Ramos (cell line): ENCODE measurements around the gene EIF3CL.
"Not testable (repeated sequence)": the region's sequence is repeated elsewhere in the genome, so short reads cannot be mapped to it uniquely, and the experiment has no call there.

Source experiments
- in situ Hi-C: fragments of 300-500 bp; cut with MboI; formaldehyde crosslinking; loops from one replicate; pipeline ENCODE4 v1.14.3; 2022; ENCODE audit warnings: low sequenced_read_pairs; ENCODE audit not compliant: unreplicated experiment

EIF3CL gene

DNA sequence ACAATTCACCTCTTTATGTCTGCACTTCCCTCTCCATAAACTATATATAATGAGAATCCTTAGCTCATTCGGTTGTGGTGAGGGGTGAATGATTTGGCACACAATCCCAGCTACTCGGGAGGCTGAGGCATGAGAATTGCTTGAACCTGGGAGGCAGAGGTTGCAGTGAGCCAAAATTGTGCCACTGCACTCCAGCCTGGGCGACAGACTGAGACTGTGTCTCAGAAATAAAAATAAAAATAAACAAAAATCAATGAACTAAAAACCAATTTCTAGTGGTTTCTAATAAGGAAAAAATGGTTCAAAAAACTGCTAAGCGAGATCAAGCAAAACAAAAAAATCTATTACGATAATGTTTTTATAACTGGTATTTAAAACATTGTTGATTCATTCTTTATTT lies 40.2 kb downstream of the EIF3CL start, which contains the start of gene NPIPB6:
Gene NPIPB6 (minus strand): TSS at position 101 of the 400 bp plus-strand sequence. CDS start 686 bp downstream, outside the sequence.
- in situ Hi-C loops: not testable (repeated sequence)

DNA sequence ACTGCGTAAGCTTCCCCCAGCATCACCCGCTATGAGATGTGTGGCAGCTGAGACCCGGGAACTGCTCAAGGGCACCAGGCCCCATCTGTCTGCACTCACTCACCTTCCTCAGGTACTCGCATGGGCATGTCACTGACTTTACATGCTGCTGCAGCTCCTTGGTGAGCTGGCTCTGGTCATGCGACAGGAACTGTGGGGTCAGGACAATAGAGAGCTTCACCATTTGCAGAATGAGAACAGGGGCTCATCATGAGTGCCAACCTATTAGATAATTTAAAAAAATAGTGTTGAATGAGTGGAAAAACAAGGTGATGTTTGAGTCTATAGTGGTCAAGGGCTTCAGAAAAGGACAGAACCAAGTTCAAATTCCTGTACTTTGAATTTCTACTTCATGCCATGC lies 41.0 kb downstream of the EIF3CL start:
- in situ Hi-C loops: not testable (repeated sequence)

DNA sequence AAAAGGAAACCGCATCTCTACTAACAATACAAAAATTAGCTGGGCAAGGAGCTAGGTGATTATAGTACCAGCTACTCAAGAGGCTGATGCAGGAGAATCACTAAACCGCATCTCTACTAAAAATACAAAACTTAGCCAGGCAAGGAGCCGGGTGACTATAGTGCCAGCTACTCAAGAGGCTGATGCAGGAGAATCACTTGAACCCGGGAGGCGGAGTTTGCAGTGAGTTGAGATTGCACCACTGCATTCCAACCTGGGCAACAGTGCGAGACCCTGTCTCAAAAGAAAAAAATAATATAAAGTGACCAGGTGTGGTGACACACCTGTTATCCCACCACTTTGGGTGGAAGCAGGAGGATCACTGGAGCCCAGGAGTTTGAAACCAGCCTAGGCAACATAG lies 65.4 kb downstream of the EIF3CL start:
- in situ Hi-C loops: loop anchor here (25.0 kb wide), 1 partner anchor 199 kb away; the partner anchor contains the start of gene NUPR1

DNA sequence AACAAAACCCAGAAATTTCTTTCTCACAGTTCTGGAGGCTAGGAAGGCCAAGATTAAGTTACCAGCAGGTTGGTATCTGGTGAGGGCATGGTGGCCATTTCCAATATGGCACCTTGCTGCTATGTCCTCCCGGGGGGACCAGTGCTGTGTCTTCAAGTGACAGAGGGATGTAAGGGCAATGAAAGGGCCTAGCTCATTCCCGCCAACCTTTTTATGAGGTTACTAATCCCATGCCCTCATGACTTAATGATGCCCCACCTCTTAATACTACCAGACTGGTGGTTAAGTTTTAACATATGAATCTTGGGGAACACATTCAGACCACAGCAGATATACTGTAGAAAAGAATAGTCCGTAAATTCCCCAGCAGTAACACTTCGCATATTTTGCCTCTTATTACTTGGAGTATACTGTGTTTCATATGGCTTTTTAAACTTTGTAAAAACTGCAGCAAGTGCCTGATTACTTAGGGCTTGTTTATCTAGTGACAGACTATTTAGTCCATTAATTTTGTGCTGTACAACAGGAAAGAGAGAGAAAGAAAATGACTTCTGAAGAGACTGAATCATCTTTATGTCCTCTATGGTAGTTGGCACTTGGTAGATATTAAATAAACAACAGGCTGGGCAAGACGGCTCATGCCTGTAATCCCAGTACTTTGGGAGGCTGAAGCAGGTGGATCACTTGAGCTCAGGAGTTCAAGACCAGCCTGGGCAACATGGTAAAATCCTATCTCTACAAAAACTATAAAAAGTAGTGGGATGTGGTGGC lies 66.5 kb downstream of the EIF3CL start:
- in situ Hi-C loops: loop anchor here (25.0 kb wide), 1 partner anchor 200 kb away; the partner anchor contains the start of gene NUPR1

DNA sequence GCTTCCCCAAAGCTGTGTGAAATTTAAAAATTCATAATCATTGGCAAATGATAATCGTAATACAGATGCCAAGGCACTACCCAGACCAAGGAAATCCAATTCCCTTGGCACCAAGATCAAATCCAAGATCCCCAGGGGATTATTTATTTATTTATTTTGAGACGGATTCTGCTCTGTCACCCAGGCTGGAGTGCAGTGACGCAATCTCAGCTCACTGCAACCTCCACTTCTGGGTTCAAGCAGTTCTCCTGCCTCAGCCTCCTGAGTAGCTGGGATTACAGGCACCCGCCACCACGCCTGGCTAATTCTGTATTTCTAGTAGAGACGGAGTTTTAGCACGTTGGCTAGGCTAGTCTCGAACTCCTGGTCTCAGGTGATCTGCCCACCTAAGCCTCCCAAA lies 68.0 kb downstream of the EIF3CL start:
- in situ Hi-C loops: loop anchor here (25.0 kb wide), 1 partner anchor 202 kb away; the partner anchor contains the start of gene NUPR1

DNA sequence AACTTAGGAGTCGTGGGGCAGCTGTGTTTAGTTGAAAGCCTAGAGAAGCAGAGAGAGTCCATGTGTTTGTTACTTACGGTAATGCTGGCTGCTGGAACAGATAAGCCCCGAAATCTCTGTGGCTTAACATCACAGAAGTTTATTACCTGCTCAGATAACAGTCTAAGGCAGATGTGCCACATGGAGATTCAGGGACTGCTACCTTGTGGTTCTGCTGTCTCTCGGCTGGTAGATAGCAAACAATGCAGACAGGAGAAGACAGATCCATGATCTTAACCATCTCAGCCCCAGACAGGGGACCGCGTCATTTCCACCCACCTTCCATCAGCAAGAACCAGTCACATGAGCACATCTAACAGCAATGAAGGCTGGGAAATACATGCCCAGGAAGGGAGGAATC lies 71.0 kb downstream of the EIF3CL start:
- in situ Hi-C loops: loop anchor here (25.0 kb wide), 1 partner anchor 205 kb away; the partner anchor contains the start of gene NUPR1

DNA sequence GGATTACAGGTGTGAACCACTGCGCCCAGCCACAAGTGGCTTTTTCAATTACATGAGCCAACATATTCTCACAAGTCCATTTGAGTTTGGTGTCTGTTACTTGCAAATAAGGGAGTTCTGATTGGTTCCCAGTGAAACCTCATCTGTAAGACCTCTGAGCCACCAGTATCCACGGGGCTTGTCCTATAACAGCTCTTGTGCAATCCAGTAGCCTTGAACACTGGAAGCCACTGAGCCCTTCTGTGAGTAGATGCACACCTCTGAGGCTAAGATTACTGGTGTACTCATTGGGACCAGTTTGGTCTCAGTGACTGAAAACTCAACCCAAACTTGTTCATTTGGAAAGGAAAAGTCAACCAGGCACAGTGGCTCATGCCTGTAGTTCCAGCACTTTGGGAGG lies 72.7 kb downstream of the EIF3CL start:
- in situ Hi-C loops: loop anchor here (25.0 kb wide), 1 partner anchor 206 kb away; the partner anchor contains the start of gene NUPR1

DNA sequence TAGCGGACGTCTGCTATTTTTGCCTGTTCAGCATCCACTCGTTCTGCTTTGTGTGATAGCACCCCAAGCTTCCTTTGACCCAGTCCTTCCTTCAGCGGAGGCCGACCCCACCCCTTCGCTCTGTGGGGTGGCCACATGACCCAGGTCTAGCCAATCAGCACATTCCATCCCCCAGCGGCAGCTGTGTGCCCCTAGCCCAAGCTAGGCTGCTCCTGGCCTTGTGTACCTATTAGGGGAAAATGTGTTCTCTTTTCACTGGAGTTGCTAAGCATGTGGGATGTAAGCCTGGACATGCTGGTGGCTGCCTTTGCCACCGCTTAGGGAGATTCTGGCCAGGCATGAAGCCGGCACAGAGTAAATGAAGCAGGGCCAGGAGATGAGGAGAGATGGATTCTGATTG lies 73.4 kb downstream of the EIF3CL start:
- in situ Hi-C loops: loop anchor here (25.0 kb wide), 1 partner anchor 207 kb away; the partner anchor contains the start of gene NUPR1
